H1 (cell line): ENCODE results near the gene MAGI1. TPM values are rescaled to one million over a fixed set of nuclear protein-coding genes. Genes with fewer than 3 reads are reported as not detected.
A peak's percentile ranks its signal among the peaks of the same experiment; 100 is the strongest.

ENCODE experiments used
- CTCF ChIA-PET: fragments of 300-600 bp; sonication (Branson Sonifier 250); formaldehyde crosslinking; loops from one replicate; lab custom pipeline; 2021; ENCODE audit not compliant: partially characterized antibody; lab: Charles Lee
- POLR2A ChIA-PET: fragments of 300-600 bp; sonication (Branson Sonifier 250); formaldehyde crosslinking; loops from one replicate; lab custom pipeline; 2021; ENCODE audit warnings: inconsistent platforms; ENCODE audit not compliant: partially characterized antibody; lab: Charles Lee
- DNase-seq, 2 experiments: peaks; one replicate each; pipeline versions ENCODE4 v3.0.0 to v3.0.0-alpha.2; 2010 to 2022; ENCODE audit warnings: low spot score in 2 of 2, low read depth in 1 of 2, mixed read lengths in 1 of 2
- FAIRE-seq: peaks from 2 replicates; lab custom pipeline; 2011; peaks lifted over from hg19 to GRCh38; lab: Jason Lieb, UNC
- H2AFZ ChIP-seq: 2 replicates; pipeline ENCODE4 v1.8.1; 2012; ENCODE audit warnings: low read length, inconsistent platforms
- H2AK5ac ChIP-seq: 2 replicates; pipeline ENCODE4 v1.6.1; 2013; ENCODE audit warnings: low read depth, low read length
- H2BK120ac ChIP-seq: replicated peaks from 2 replicates; pipeline ENCODE3; 2013; ENCODE audit warnings: low read depth, low read length, inconsistent platforms
- H2BK12ac ChIP-seq: 2 replicates; pipeline ENCODE4 v1.6.1; 2013; ENCODE audit warnings: low read depth, low read length
- H2BK15ac ChIP-seq: 2 replicates; pipeline ENCODE4 v1.6.1; 2013; ENCODE audit warnings: low read length
- H2BK20ac ChIP-seq: 2 replicates; pipeline ENCODE4 v1.6.1; 2013; ENCODE audit warnings: low read length
- H2BK5ac ChIP-seq: 2 replicates; pipeline ENCODE4 v1.6.1; 2013; ENCODE audit warnings: low read depth, low read length
- H3K14ac ChIP-seq: 2 replicates; pipeline ENCODE4 v1.6.1; 2013; ENCODE audit warnings: inconsistent platforms; ENCODE audit not compliant: insufficient read length
- H3K18ac ChIP-seq: 2 replicates; pipeline ENCODE4 v1.6.1; 2013; ENCODE audit warnings: low read length; ENCODE audit errors: extremely low read depth
- H3K23ac ChIP-seq: 2 replicates; pipeline ENCODE4 v1.6.1; 2013; ENCODE audit warnings: inconsistent platforms; ENCODE audit not compliant: insufficient read length
- H3K23me2 ChIP-seq: 2 replicates; pipeline ENCODE4 v1.6.1; 2013; ENCODE audit warnings: low read depth, low read length
- H3K27ac ChIP-seq: 2 replicates; pipeline ENCODE4 v1.6.1; 2011; ENCODE audit warnings: low read depth, low read length, inconsistent platforms
- H3K27me3 ChIP-seq, 4 experiments: replicated peaks in 1 of 4; 1 replicate in 1 of 4; 2 replicates in 3 of 4; pipeline versions ENCODE4 v1.6.1 to v1.8.1; 2011 to 2013; ENCODE audit warnings: low read length in 3 of 4, mild to moderate bottlenecking in 3 of 4, inconsistent platforms in 2 of 4, mixed read lengths in 2 of 4, moderate library complexity in 1 of 4; ENCODE audit not compliant: control insufficient read depth in 3 of 4, insufficient read depth in 3 of 4; ENCODE audit errors: extremely low read depth in 1 of 4
- H3K36me3 ChIP-seq, 4 experiments: 2 replicates each; pipeline versions ENCODE4 v1.6.1 to v1.8.1; 2011 to 2013; ENCODE audit warnings: mild to moderate bottlenecking in 4 of 4, low read length in 3 of 4, moderate library complexity in 2 of 4, control low read depth in 1 of 4, inconsistent platforms in 1 of 4; ENCODE audit not compliant: insufficient read depth in 4 of 4, control insufficient read depth in 2 of 4
- H3K4ac ChIP-seq: replicated peaks from 2 replicates; pipeline ENCODE3; 2013; ENCODE audit warnings: low read length, low read depth, mixed read lengths, inconsistent platforms; ENCODE audit not compliant: insufficient read length
- H3K4me1 ChIP-seq, 4 experiments: replicated peaks in 1 of 4; 1 replicate in 1 of 4; 2 replicates in 3 of 4; pipeline versions ENCODE4 v1.6.1 to v1.8.1; 2011 to 2013; ENCODE audit warnings: low read length in 3 of 4, inconsistent platforms in 2 of 4, mixed read lengths in 1 of 4; ENCODE audit not compliant: insufficient read depth in 4 of 4, control insufficient read depth in 3 of 4
- H3K4me2 ChIP-seq, 2 experiments: 2 replicates each; pipeline versions ENCODE4 v1.6.1 to v1.8.1; 2011 to 2013; ENCODE audit warnings: low read depth in 2 of 2, low read length in 2 of 2, control low read depth in 1 of 2, inconsistent platforms in 1 of 2, mild to moderate bottlenecking in 1 of 2; ENCODE audit not compliant: insufficient read depth in 1 of 2
- H3K4me3 ChIP-seq, 4 experiments: fragments of 200-600, 300-600 bp in 1 of 4; sonication (generic), shearing (Covaris generic), sonication (Bioruptor Twin) in 1 of 4; 2 replicates each; pipeline versions ENCODE4 v1.5.1 to v1.8.1; 2011 to 2016; ENCODE audit warnings: low read length in 4 of 4, low read depth in 3 of 4, control low read depth in 2 of 4, inconsistent platforms in 2 of 4, mild to moderate bottlenecking in 2 of 4, mixed read lengths in 1 of 4, moderate library complexity in 1 of 4; ENCODE audit not compliant: insufficient read depth in 2 of 4; ENCODE audit errors: extremely low read depth in 1 of 4
- H3K56ac ChIP-seq: replicated peaks from 2 replicates; pipeline ENCODE3; 2013; ENCODE audit warnings: low read depth, mild to moderate bottlenecking, mixed read lengths, low read length, inconsistent platforms; ENCODE audit not compliant: insufficient read length
- H3K79me1 ChIP-seq: 2 replicates; pipeline ENCODE4 v1.6.1; 2013; ENCODE audit warnings: low read depth, low read length, control low read depth
- H3K79me2 ChIP-seq, 2 experiments: 2 replicates each; pipeline versions ENCODE4 v1.6.1 to v1.8.1; 2012 to 2013; ENCODE audit warnings: low read length in 2 of 2, mild to moderate bottlenecking in 2 of 2, inconsistent platforms in 1 of 2; ENCODE audit not compliant: insufficient read depth in 2 of 2, control insufficient read depth in 1 of 2
- H3K9ac ChIP-seq, 4 experiments: replicated peaks in 1 of 4; 1 replicate in 1 of 4; 2 replicates in 3 of 4; pipeline versions ENCODE4 v1.6.1 to v1.8.1; 2011 to 2013; ENCODE audit warnings: low read depth in 3 of 4, low read length in 3 of 4, control low read depth in 2 of 4, mild to moderate bottlenecking in 2 of 4, moderate library complexity in 2 of 4, inconsistent platforms in 1 of 4; ENCODE audit errors: extremely low read depth in 1 of 4
- H3K9me3 ChIP-seq, 2 experiments: 2 replicates each; pipeline versions ENCODE4 v1.6.1 to v1.8.1; 2012 to 2013; ENCODE audit warnings: mild to moderate bottlenecking in 2 of 2, moderate library complexity in 2 of 2, control low read depth in 1 of 2, inconsistent platforms in 1 of 2, low read depth in 1 of 2, low read length in 1 of 2, mixed read lengths in 1 of 2; ENCODE audit not compliant: insufficient read depth in 2 of 2
- H4K20me1 ChIP-seq, 2 experiments: replicated peaks in 1 of 2; 2 replicates each; pipeline versions ENCODE3 to v1.8.1; 2011 to 2013; ENCODE audit warnings: inconsistent platforms in 2 of 2, low read length in 2 of 2, mild to moderate bottlenecking in 1 of 2; ENCODE audit not compliant: insufficient read depth in 2 of 2, control insufficient read depth in 1 of 2
- H4K5ac ChIP-seq: 2 replicates; pipeline ENCODE4 v1.6.1; 2013; ENCODE audit warnings: low read length, low read depth, mixed read lengths, inconsistent platforms; ENCODE audit not compliant: insufficient read length
- H4K8ac ChIP-seq: 2 replicates; pipeline ENCODE4 v1.8.0; 2013; ENCODE audit warnings: mild to moderate bottlenecking, moderate library complexity, low read length, inconsistent platforms; ENCODE audit not compliant: insufficient read depth; ENCODE audit errors: extremely low read depth
- H4K91ac ChIP-seq: replicated peaks from 2 replicates; pipeline ENCODE3; 2013; ENCODE audit warnings: low read length, mixed read lengths, inconsistent platforms; ENCODE audit not compliant: insufficient read length
- BCL11A ChIP-seq, 2 experiments: IDR thresholded peaks; one replicate each; pipeline ENCODE4 v1.6.1; 2011; ENCODE audit warnings: low read depth in 2 of 2, low read length in 2 of 2, mild to moderate bottlenecking in 2 of 2
- E2F6 ChIP-seq: IDR thresholded peaks from 2 replicates; pipeline ENCODE4 v1.6.1; 2012; ENCODE audit warnings: inconsistent platforms
- POLR2AphosphoS5 ChIP-seq: IDR thresholded peaks from 2 replicates; pipeline ENCODE4 v1.6.1; 2011; ENCODE audit warnings: low read depth, low read length
- RFX5 ChIP-seq: IDR thresholded peaks from 2 replicates; pipeline ENCODE4 v1.6.1; 2011; ENCODE audit warnings: low read depth, low read length, improper control_type of control experiment, borderline replicate concordance
- SP4 ChIP-seq: IDR thresholded peaks from 2 replicates; pipeline ENCODE4 v1.6.1; 2012; ENCODE audit warnings: low read length, inconsistent platforms
- TAF7 ChIP-seq: optimal IDR thresholded peaks from 2 replicates; pipeline ENCODE3; 2011; ENCODE audit warnings: low read depth, mild to moderate bottlenecking, inconsistent platforms, low read length, moderate library complexity, borderline replicate concordance
- WGBS, 2 experiments: shearing (Covaris generic) in 1 of 2; methylation state at CpG; one replicate each; pipeline versions ENCODE4 v1.1.6 to v1.1.7; 2013 to 2015; ENCODE audit warnings: low lambda C conversion rate in 2 of 2, mixed read lengths in 2 of 2, inconsistent platforms in 1 of 2, low coverage in 1 of 2, missing lambda C conversion rate in 1 of 2; ENCODE audit not compliant: insufficient replicate concordance in 2 of 2, insufficient coverage in 1 of 2, insufficient read length in 1 of 2; ENCODE audit errors: extremely low coverage in 1 of 2, missing lambda C conversion rate in 1 of 2; 5-methylcytosine and 5-hydroxymethylcytosine counted together
- polyA plus RNA-seq, 7 experiments: library from polyadenylated mRNA; depleted of rRNA in 3 of 7; stranded (reverse) in 5 of 7; unstranded in 2 of 7; fragments of >200 nt in 5 of 7; fragments of 200-250 nt in 2 of 7; gene quantifications; 1 replicate in 5 of 7; 2 replicates in 1 of 7; 4 replicates in 1 of 7; pipeline versions ENCODE4 v1.2.1 to v1.2.3, GENCODE V29; 2011 to 2013; ENCODE audit warnings: missing spikeins in 2 of 7, mixed read lengths in 2 of 7
- total RNA-seq: library from RNA; stranded (reverse); fragmentation: NEBNext Ultra II Directional; extraction: Animal tissue kit (Norgen Biotek cat#: 25700); gene quantifications from 2 replicates; pipeline ENCODE4 v1.2.1, GENCODE V29; 2021

Gene MAGI1
- total and polyA plus RNA-seq, 2 of the 8 experiments (the other 6 are each of a cell fraction or from before 2014, with no cell fraction given), result 19.8 to 78.0 TPM

GRCh38 chr3:65951836-65952505 lies 86.7 kb downstream of the MAGI1 start:
- no peak overlapping the region for H3K23ac ChIP-seq
- H3K4me2 ChIP-seq, result no peak overlapping the region
- no peaks in the 10 kb centered on the region for H4K20me1 ChIP-seq
- H3K18ac ChIP-seq, result peak overlapping the region; percentile 17; the same call in 1 of the 2 replicates
- no peak overlapping the region for H2BK12ac ChIP-seq
- no peaks in the 10 kb centered on the region; the same call in 1 of the 2 replicates for H3K79me1 ChIP-seq
- H2BK15ac ChIP-seq, result no peak overlapping the region
- H3K14ac ChIP-seq, result no peak overlapping the region
- no peaks in the 10 kb centered on the region for H3K23me2 ChIP-seq
- POLR2A ChIA-PET, result interaction anchor here (1.2 kb wide), 1 partner anchor 34 kb away, joined by 3 read pairs; no protein-coding TSS in a partner anchor
- CTCF ChIA-PET, result no interaction called here
- 89% methylated on average over 4 of the region's 4 CpGs; no CpG with 5 or more reads in 1 of the 2 experiments for WGBS, 2 experiments
- no peak overlapping the region for H2BK5ac ChIP-seq
- no peak for TF ChIP-seq POLR2AphosphoS5
- TF ChIP-seq SP4, result no peak
- no peak for TF ChIP-seq E2F6
- no peak for TF ChIP-seq BCL11A (IDR thresholded peaks at IDR 0.05; ENCODE audit: low read depth in 2 of 2, low read length in 2 of 2)
- no peak for TF ChIP-seq TAF7
- no peak for TF ChIP-seq RFX5
- H2BK120ac ChIP-seq, result peak overlapping the region; percentile 25
- no peak overlapping the region for H3K4ac ChIP-seq
- H3K79me2 ChIP-seq, result peaks cover 3 to 36% of the 10 kb centered on the region in 2 experiments; a peak in 3 of 4 replicates
- H3K9ac ChIP-seq, result no peak overlapping the region
- DNase-seq (no peak), FAIRE-seq (peak; percentile 42)
- no peak overlapping the region for H3K56ac ChIP-seq
- H2AK5ac ChIP-seq, result no peak overlapping the region
- H3K4me3 ChIP-seq, result no peak overlapping the region
- H3K4me1 ChIP-seq, result peaks cover 17 to 35% (median 27%) of the 10 kb centered on the region in 4 experiments
- H4K8ac ChIP-seq, result no peak overlapping the region
- no peak overlapping the region for H4K5ac ChIP-seq
- H3K9me3 ChIP-seq, result no peaks in the 10 kb centered on the region
- no peak overlapping the region for H4K91ac ChIP-seq
- H3K27me3 ChIP-seq, result no peaks in the 10 kb centered on the region
- no peak overlapping the region for H3K27ac ChIP-seq
- no peak overlapping the region for H2AFZ ChIP-seq
- H2BK20ac ChIP-seq, result no peak overlapping the region
- H3K36me3 ChIP-seq, result no peaks in the 10 kb centered on the region
